Liver (tissue), 3 donors: Measurements from ENCODE around the gene SP2.

Source experiments
- CTCF ChIP-seq: fragments of 150-350 bp; IDR thresholded peaks from 2 replicates; pipeline ENCODE4 v1.5.1; 2017; ENCODE audit warnings: improper control_type of control experiment, low read depth, low read length; ENCODE audit not compliant: missing input control
- JUND ChIP-seq, 2 donors: IDR thresholded peaks; 2 replicates each; pipeline ENCODE4 v1.6.1; 2016; ENCODE audit warnings: antibody characterized with exemption in 2 of 2
- SP1 ChIP-seq: IDR thresholded peaks from 2 replicates; pipeline ENCODE4 v1.6.1; 2018; ENCODE audit warnings: antibody characterized with exemption, mild to moderate bottlenecking
- TAF1 ChIP-seq: conservative IDR thresholded peaks from 2 replicates; pipeline ENCODE4 v1.6.1; 2016; ENCODE audit warnings: antibody characterized with exemption, mild to moderate bottlenecking
- TF ChIP-seq, protein P1 (sequence below): IDR thresholded peaks from 2 replicates; pipeline ENCODE4 v1.6.1; 2016; ENCODE audit warnings: antibody characterized with exemption
- donor health status: healthy.
- donor health status: healthy.

DNA sequence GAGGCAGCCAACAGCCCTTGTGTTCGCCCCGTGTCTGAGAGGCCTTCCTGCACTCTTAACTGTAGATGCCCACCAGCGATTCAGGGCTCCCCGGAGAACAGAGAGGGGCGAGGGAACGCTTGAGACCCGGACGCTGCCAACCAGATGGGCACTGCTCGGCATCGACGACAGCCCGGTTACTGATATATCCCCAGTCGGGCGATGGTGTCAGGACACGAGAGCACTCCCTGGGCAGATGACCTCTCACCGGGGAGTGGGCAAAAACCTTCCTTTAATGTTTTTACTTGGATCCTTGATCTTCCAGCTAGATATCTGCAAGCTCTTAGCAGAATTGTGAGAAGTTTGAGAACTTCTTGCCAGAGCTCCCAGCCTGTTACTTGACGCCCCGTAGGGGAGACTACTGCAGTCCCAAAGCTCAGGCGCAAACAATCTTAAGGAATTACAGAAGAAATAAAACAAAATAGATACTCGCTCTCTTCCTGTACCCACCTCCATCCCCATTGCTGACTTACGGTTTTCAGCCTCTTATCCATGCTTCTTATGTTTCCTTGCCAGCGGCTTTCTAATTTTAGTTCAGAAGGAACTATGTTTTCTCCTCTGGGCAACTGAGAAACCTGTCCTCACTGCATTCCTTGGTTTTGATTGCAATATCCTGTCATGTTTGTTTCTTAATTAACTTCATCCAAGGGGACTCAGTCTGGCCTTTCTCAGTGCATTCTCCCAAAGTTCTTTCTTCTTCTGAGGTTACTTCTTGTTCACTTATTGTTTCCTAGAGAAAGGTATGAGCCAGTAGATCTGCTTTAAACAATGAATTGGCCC, 845 bp downstream of the SP2 start:
- TF ChIP-seq CTCF = no peak
- TF ChIP-seq SP1 = no peak
- TF ChIP-seq TAF1 = no peak
- TF ChIP-seq JUND (IDR thresholded peaks at IDR 0.05) = no peak
- TF ChIP-seq, protein P1, sequence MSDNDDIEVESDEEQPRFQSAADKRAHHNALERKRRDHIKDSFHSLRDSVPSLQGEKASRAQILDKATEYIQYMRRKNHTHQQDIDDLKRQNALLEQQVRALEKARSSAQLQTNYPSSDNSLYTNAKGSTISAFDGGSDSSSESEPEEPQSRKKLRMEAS = no peak
